ENCODE results near the gene WSCD2.

The WSCD2 gene

DNA sequence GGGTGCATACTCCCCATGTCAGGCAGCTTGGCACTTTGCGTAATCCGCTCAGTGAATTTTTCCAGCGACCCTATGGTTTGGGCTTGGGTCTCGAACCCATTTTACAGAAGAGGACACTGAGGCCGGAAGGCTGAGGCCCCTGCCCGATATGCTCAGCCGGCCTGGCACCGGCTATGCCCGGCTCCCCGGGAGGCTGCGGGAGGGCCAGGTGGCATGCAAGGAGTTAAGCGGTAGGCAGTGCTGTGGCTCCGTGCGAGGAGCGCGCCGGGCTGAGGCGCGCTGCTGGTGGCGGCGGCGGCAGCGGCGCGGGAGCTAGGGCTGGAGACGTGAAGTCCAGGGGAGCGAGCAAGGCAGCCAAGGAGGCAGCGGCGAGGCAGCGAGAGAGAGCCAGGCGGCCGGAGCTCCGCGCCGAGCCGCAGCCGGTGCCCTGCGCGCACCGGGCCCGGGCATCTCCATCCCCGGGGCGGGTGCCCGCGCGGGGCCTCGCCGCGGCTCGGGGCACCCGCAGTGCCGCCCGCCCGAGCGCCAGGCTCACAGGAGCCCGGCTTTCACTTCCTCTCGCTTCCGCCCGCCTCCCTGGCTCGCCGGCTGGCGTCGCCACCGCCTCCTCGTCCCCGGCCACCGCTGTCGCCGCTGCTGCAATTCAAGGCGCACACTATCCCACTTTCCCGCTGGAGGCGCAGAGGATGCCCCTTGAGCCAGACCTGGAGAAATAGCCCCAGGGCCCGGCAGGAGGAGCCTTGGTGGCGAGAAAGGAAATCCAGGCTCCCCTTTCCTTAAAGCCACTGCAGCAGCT is at the start of gene WSCD2:
WSCD2 (plus strand) TSS at position 272 of the 796 bp plus-strand sequence. CDS start 66,545 bp downstream, outside the sequence.
- no peak for DNase-seq

DNA sequence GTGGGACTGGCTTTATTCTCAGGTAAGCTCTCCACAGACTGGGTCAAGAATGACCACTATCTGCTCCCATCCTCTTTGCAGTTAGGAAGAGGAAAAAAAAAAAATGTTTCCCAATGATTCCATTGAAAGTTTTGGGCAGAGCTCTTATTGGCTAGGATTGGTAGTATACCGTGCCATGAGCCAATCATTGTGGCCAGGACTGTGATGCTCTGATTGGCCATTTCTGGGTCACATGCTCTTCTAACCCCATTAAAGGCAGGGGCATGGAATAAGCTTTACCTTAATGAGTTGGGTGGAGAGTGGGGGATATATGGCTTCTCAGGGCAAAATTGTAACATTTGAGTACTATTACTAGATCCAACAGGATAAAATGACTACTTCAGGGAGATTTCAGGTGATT is 49.4 kb upstream of the WSCD2 start:
- no peak for DNase-seq

DNA sequence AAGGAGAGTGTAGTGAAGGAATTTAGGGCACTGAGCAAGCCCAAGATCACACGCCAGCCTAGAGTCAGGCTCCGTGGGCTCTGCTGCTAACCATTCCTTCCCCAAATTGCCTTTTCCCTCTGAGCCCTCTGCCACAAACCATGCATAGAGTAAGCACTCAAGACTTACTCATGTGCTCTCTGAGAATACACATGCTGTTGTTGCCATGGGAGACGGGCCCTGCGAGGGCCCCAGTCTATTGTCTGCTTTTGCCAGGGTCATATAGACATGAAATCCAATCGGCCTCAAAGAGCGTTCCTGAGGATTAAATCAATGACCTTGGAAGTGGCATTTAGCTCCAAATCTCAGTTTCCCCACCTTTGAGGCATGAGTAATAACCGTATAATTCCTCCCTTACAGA is 48.7 kb upstream of the WSCD2 start:
- DNase-seq: no peak

DNA sequence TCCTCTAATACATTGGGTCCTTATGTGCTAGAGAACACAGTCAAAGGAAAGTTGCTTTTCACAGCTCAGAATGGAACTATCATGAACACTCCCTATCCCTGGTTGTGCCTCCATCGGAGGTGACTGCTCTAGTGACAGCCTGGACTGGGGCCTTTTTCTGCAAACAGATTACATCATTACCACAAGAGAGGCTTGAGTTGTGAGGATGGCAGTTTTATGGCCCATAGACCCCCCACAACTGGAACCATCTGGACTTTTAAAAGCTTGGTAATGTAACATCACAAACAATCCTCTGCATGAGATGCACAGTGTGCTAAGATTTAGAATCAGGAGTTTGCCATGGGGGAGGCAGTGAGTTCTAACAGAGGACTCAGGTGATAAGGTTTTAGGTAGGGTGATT is 46.6 kb upstream of the WSCD2 start:
- DNase-seq: no peak

DNA sequence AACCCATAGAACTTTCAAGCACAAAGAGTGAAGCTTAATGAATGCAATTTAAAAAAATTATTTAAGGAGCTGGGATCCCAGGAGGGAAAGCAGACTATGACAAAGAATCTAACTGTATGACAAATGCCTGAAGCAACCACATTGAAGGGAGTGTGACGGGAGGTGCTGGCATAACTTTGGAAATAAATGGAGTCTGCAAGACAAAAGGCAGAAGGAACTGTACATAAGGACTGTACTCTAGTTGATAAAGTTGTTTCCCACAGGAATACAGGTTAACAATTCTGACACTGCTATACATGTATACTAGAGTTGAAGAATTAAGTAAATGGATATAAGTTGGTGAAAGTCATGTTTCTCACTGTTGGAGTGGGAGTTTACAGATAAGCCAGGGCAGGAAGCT is 41.2 kb upstream of the WSCD2 start:
- no peak for DNase-seq

DNA sequence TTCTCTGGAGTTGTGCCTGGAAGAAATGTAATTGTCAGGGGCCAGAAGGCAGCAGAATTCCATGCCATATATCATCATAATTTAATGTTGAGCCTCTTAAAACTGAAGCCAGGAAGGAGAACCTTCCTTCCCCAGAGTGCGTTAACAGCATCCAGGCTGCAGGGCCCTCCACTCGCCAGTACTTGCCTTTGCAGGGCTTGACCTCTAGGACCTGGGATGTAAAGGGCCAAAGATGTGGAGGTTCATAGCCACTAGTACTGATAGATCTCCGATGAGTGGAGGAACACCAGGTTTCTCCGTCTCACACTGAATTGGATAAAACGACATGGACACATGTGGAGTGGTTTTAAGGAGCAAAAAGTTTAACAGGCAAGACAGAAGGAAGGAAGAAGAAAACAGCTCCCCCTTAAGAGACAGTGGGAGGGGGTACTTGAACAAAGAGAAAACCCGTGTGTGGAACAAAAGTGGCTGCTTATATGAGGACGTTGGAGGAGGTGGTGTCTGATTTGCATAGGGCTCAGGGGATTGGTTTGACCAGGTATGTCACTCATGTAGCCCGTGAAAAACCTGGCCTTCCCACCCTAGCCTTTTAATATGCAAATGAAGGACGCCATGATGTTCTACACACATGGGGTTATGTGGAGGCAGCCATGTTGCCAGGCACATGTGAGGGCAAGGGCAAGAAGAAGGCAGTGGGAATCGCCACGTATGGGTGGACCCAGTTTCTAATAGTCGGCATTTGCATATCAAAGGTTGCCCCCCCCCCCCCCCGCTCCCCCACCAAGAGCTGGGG is 38.8 kb upstream of the WSCD2 start:
- DNase-seq: no peak

DNA sequence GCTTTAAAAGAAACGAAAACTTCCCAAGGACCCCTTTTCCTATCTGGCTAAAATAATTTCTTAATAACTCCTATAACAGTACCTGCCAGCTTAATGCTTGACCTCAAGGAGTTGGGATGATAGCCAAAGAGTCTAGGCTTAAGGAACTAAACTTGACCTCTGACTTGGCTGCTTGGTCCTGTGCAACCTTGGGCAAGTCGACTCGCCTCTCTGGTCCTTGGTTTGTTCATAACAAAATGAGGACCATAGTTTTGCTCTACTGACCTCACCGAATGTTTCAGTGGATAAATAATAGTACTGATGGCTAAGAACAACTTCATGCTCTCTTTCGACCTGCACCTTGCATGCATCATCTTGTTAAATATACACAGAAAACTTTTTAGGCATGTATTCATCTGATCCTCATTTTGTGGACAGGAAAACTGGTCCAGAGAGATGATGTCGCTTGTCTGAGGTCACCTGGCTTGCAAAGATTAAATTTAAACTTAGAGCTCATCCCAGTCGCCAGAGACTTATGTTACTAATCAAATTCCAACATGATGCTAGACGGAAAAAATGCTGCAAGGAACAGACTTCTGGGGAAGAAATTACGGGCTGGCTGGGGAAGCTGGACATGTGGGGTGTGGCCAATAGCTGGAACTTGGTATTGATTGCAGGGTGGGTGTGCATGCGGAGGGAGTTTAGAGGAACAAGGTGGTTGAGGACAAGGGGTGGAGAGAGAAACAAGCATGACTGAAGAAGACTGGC is 38.0 kb upstream of the WSCD2 start:
- no peak for DNase-seq

DNA sequence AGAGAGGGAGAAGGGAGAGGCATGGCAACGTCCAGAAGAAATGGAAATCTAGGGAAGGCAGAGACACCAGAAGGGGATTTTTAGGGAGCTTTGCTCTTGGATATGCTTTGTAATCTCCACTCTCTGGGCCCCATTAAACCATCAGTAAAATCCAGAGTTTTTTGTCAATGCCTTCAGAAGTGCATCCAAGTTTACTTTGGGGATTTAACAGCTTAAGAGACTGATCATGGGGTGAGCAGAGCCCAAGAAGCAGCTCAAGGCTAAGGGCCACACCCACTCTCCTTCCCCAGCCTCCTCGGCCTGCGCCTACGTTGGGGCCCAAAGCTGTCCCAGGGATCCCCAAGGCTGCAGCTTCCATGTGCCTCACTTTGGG is 37.4 kb upstream of the WSCD2 start:
- no peak for DNase-seq

DNA sequence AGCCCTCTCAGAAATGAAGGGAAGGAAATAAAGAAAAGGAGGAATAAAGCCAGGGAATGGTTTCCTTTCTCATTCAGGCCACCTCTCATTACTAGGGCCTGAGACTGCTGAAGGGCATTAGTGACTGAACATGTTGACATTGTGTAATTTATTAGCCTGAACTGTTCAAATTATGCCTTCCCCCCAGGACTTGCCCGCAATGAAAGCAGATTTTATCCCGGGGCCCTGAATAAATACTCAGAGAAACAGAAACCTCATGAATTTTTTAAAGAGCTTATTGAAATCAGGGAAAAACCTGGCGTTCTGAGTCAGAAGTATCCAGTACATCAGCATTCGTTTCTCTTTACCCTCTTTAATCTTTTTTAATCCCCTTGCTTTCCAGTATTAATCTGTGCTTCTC is 35.9 kb upstream of the WSCD2 start:
- no peak for DNase-seq

DNA sequence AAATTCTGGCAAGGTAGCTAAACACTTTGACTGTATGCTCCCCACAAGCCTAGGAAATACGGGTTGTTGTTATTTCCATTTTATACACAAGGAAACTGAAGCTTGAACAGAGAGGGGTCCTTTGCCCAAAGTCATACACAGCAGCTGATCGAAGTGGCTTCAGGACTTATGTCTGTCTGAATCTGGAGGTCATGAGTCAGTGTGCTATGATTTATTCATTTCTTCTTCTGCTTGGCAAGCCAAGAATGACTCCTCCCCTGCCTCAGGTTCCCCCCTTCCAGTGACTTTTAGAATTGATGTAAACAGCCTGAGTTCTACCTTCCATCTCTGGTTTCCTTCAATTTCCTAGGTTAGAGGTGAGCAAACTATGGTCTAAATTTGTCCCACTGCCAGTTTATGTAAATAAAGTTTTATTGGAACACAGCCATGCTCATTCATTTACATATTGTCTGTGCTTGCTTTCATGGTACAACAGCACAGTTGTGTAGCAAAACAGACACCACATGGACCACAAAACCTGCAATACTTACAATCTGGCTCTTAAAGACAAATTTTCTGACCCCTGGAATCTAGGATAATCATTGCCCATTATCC is 34.9 kb upstream of the WSCD2 start:
- no peak for DNase-seq

DNA sequence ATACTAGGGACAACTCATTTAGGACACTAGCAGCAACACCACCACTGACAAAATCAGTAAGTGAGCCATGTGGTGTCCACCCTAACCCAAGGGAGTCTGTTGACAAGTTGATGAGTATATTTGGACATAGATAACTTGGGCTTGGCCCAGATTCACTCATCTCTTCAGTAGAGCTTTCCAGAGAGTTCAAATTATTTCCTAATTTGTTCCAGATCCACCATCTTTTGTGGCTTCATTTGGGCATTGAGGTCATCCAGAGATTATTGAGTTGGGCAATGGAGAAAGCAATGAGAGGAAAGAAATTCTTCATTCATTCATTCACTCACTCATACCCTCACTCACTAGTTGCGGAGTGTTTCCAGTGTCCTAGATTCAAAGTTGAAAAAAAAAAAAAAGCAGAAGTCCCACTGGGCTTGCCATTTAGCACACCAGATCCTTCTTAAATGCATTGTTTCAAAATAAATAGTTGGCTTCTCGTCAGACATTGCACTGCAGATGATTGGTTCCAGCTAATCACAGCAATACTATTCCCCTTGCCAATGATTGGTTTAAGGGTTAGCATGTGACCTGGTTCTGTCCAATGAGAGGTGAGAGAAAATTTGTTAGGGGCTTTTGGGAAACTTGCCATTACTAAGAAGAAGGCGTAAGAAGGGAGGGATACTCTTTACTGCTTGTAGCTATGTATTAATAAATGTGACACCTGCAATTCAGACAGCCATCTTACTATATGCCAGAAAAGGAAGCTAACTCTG is 31.8 kb upstream of the WSCD2 start:
- DNase-seq: no peak

DNA sequence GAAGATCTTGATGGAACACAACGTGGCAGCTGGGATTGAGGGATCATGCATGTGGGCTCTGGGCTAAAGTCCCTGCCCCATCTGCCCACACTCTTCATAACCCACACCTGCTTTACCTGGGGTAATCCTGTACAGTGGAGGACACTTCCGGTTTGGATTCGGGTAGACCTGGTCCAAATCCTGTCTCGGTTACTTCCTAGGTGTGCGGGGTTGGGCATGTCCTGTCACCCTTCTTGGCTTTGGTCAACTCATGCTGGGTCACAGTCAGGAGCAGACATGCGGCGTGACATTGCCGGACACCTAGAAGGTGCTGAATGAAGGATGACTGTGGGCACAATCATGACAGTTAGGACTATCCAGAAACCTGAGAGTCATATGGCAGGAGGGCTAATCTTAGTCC is 30.7 kb upstream of the WSCD2 start:
- no peak for DNase-seq

DNA sequence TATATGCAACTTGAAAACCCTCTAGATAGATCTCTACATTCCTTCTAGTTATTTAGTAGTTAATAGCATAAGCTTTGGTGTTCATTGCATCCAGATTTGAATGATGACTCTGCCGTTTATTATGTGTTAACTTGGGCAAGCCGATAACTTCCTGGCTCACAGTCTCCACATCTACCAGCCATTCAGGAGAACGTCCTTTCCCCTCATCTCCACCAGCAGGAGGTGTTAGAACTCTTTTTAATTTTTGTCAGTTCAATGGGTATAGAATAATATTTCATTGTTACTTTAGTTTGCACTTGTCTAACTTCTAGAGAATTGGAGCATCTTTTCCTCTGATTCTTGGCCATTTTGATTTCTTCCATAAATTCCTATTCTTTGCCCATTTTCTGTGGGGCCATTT is 30.0 kb upstream of the WSCD2 start:
- peak; percentile 35 for DNase-seq

DNA sequence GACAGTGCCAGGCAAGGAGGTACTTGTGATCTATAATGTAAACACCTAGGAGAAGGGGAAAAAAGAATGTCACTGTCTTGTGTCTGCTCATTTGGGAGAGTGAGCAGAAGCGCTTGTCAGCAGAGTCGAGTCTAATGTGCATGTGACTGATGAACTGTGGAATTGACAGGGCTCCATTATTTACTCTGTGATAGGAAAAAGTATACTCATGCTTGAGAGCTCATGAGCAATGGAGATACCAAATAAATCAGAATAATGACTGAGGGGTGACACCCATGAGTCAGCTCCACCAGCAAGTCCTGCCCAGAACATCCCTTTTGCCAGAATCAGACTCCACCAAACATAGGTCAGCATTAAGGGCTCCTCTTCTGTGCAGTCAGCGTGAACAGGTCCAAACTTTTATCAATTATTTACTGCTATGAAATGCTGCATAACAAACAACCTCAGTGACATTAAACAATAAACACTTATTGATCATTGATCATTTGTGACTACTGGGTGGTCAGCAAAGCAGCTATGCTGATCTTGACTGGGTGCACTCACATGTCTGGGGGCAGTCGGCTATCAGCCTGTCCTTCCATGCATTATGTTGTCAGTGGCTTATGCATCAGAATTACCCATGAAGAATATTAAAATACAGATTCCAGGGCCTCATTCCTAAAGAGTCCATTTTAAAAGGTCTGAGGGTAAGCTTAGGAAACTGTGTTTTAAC is 29.2 kb upstream of the WSCD2 start:
- no peak for DNase-seq

DNA sequence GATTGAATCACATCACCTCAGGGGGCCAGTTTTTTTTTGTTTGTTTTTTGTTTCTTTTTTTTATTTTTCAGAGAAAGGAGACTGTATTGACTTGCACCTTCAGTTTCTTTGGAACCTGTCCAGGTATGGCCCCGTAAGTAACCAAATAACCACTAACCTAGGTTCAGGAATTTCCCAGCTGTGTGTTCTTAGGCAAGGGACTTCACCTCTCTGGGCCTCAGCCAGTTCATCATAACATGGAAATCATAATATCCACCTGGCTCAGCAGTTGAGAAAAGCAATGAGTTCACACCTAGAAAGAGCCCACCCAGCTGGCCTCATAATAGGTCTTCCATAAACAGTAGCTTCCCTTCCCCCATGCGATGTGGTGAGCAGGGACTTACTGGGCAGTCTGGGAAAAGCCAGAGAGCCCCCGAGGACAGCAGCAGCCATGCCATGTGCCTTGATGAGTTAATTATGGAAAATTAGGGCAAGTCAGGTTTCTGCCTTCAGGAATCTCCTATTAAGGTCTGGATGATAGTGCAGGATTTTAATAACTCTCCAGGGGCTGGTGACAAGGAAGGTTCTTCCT is 27.4 kb upstream of the WSCD2 start:
- DNase-seq: no peak

DNA sequence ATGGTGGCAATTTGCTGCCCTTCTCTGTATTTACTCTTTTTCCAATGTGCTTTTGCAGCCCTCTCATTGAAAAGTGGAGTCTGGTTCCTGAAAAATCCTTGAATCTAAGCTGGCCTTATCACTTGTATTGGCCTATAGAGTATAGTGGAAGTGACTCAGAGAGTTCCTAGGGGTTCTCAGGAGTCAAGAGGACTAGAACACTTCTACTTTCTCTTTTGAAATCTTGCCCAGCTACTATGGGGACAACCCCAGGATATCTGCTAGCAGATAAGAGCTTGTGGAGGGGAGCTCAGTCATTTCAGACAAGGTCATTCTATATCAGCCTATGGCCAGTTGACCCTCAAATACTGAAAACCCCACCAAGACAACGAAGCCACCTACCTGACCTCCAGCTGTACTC is 26.7 kb upstream of the WSCD2 start:
- no peak for DNase-seq

DNA sequence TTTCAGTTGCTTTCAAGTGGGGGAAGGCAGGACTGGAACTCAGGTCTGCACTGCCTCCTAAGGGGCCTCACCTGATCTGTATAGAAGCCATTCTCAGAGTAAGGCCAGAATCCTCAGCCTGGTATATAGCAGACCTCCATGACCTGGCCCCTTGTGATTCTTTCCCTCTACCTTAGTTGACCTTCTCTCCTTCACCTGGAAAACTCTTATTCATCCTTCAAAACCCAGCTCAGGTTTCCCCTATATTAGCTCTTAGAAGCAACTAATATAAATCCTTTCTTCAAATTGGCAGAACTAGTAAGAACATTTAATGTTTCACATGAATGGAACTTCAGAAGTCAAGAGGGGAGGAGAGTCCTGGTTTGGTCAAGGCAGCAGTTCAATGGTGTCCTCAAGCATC is 26.0 kb upstream of the WSCD2 start:
- no peak for DNase-seq

DNA sequence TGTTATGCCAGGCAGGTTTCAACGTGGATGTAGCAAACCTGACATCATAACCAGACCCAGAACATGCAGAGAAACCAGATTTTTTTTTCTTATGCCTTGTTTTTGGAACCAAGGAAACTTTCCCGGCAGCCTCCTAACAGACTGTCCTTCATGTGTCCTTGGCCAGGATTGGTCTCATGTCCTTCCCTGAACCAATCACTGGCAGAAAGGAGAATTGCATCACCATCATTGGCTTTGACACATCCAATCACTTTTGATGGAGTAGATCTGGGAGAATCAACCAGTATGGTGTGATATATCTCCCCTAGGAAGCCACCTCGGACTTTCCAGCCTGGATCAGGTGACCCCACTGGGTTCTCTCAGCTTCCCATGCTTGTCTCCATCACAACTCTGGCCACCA is 25.6 kb upstream of the WSCD2 start:
- DNase-seq: no peak

DNA sequence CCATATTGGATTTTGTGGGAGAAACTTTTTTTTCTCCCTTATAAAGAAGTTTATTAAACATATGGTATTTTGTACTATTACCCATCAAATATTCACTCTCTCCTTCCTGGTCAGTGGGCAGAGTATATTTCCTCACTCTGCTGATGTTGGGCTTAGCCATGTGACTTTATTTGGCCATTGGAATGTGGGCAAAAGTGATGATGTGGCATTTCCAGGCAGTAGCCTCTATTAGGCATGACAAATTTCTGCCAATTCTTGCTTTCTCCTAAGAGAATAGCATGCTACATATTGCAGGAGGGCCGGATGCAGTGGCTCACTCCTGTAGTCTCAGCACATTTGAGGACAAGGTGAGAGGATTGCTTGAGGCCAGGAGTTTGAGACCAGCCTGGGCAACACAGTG is 24.4 kb upstream of the WSCD2 start:
- DNase-seq: no peak

DNA sequence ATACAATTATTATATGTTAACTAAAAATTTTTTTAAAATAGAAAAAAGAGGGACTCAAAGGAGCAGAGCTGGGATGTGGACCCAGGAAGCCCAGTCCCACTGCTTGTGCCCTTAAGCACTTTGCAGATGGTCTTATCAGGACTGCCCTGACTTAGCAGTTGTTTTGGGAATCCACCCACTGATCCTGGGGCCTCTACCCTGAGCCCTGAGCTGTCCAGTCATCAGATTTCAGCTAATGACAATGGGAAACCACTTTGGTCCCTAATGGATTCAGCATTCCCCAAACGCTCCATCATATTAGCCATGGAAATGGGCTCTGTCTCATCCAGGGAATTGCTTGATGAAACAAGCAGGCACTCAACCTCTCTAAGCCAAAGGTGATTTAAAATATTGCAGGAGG is 22.5 kb upstream of the WSCD2 start:
- DNase-seq: no peak

DNA sequence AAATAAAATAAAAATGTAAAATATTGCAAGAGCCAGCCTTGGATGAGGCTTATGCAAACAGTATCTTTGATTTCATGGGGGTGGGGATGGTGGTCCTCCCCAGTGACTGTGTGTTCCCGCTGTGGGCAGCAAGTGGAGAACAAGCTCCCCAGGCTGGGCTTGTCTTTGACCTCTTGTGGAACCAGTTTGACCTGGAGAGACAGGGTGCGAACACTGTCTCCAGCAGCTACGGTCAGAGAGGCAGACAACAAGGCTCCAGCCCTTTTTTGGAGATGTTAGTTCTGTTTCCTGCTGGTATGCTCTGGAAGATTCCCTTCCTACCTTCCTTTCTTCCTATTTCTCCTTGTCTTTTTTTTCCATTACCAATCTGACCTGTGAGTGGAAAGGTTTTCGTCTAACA is 21.8 kb upstream of the WSCD2 start:
- no peak for DNase-seq

DNA sequence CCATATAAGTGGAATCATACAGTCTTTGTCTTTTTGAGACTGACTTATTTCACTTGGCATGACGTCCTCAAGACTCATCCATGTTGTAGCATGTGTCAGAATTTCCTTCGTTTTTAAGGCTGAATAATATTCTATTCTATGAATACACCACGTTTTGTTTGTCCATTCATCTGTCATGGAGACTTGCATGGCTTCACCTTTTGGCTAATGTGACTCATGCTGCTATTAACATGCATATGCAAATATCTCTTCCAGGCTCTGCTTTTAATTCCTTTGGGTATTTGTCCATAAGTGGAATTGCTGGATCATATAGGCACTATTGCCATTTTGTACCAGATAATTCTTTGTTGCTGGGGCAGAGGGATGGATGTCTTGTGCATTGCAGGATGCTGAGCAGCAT is 19.6 kb upstream of the WSCD2 start:
- no peak for DNase-seq

Data from CD4-positive, alpha-beta T cell treated with Interleukin-10 for 1 hour (primary cell).